Vagina (tissue), 2 donors: ENCODE results near the gene SLC13A1. TPM values are rescaled to one million over a fixed set of nuclear protein-coding genes. Genes with fewer than 3 reads are reported as not detected.

ENCODE experiments used
- DNase-seq, 2 donors: peaks; one replicate each; pipeline ENCODE4 v3.0.0-alpha.2; 2017; ENCODE audit errors: extremely low spot score in 2 of 2
- H3K27ac ChIP-seq: fragments of 200-600 bp; sonication (generic); one replicate; pipeline ENCODE4 v1.5.1; 2019
- H3K27me3 ChIP-seq: fragments of 200-600 bp; sonication (generic); one replicate; pipeline ENCODE4 v1.5.1; 2019
- H3K36me3 ChIP-seq, 2 donors: fragments of 200-600 bp; sonication (generic); one replicate each; pipeline ENCODE4 v1.5.1; 2017 to 2019
- H3K4me1 ChIP-seq: fragments of 200-600 bp; sonication (generic); one replicate; pipeline ENCODE4 v1.5.1; 2019
- H3K4me3 ChIP-seq, 2 donors: fragments of 200-600 bp; sonication (generic); 1 replicate in 1 of 2; 2 replicates in 1 of 2; pipeline ENCODE4 v1.5.1; 2016 to 2019
- H3K9me3 ChIP-seq: fragments of 200-600 bp; sonication (generic); one replicate; pipeline ENCODE4 v1.5.1; 2019
- CTCF ChIP-seq, 3 experiments: fragments of 450-650 bp in 2 of 3; fragments of 200-600 bp in 1 of 3; sonication (generic) in 1 of 3; IDR thresholded peaks; one replicate each; pipeline ENCODE4 v1.5.1; 2017 to 2019; ENCODE audit warnings: antibody characterized with exemption in 3 of 3, mild to moderate bottlenecking in 2 of 3, moderate library complexity in 2 of 3
- POLR2A ChIP-seq, 2 donors: fragments of 450-650 bp; IDR thresholded peaks; one replicate each; pipeline ENCODE4 v1.6.1; 2017; ENCODE audit warnings: antibody characterized with exemption in 2 of 2, mild to moderate bottlenecking in 2 of 2, moderate library complexity in 2 of 2
- POLR2AphosphoS5 ChIP-seq, 2 donors: sonication (generic); formaldehyde crosslinking; IDR thresholded peaks; one replicate each; pipeline ENCODE4 v1.9.0; 2017; ENCODE audit warnings: antibody characterized with exemption in 2 of 2, mild to moderate bottlenecking in 2 of 2, low read depth in 1 of 2; ENCODE audit not compliant: insufficient read depth in 1 of 2
- intact Hi-C: fragments of 100-400 bp; cut with DNase I; formaldehyde crosslinking; loops from one replicate; pipeline ENCODE4 v1.15.1; 2023
- total RNA-seq: library from RNA; depleted of rRNA; stranded (reverse); fragments of >200 nt; gene quantifications from one replicate; pipeline ENCODE4 v1.2.3, GENCODE V29; 2016

The SLC13A1 gene
- total RNA-seq, 1 donor from 2014 or later = not detected

GRCh38 chr7:123220396-123220795, 20.6 kb upstream of the SLC13A1 start:
- H3K27ac ChIP-seq = no peak overlapping the region
- intact Hi-C loops = no loop called here
- H3K4me1 ChIP-seq = no peaks in the 10 kb centered on the region
- no peak overlapping the region for H3K4me3 ChIP-seq
- H3K36me3 ChIP-seq = no peaks in the 10 kb centered on the region
- H3K9me3 ChIP-seq = no peaks in the 10 kb centered on the region
- H3K27me3 ChIP-seq = no peaks in the 10 kb centered on the region
- no peak for TF ChIP-seq CTCF (IDR thresholded peaks at IDR 0.05)
- TF ChIP-seq POLR2A (IDR thresholded peaks at IDR 0.05) = no peak
- no peak for TF ChIP-seq POLR2AphosphoS5 (IDR thresholded peaks at IDR 0.05; ENCODE audit: insufficient read depth in 1 of 2, low read depth in 1 of 2)
- DNase-seq = no peak

- no peaks in the 10 kb centered on the region for H3K9me3 ChIP-seq
- DNase-seq = no peak
- H3K36me3 ChIP-seq = no peaks in the 10 kb centered on the region
- H3K27ac ChIP-seq = no peak overlapping the region
- no peak overlapping the region for H3K4me3 ChIP-seq
- H3K4me1 ChIP-seq = no peaks in the 10 kb centered on the region
- intact Hi-C loops = no loop called here
- TF ChIP-seq POLR2A (IDR thresholded peaks at IDR 0.05) (no peak), POLR2AphosphoS5 (IDR thresholded peaks at IDR 0.05; ENCODE audit: insufficient read depth in 1 of 2, low read depth in 1 of 2) (no peak), CTCF (IDR thresholded peaks at IDR 0.05) (no peak)
- H3K27me3 ChIP-seq = no peaks in the 10 kb centered on the region
Observed at GRCh38 chr7:123218866-123219265, 19.1 kb upstream of the SLC13A1 start.

GRCh38 chr7:123216825-123217224, 17.1 kb upstream of the SLC13A1 start:
- Histone ChIP-seq H3K27me3 (no peaks in the 10 kb centered on the region), H3K9me3 (no peaks in the 10 kb centered on the region), H3K4me1 (no peaks in the 10 kb centered on the region), H3K27ac (no peak overlapping the region), H3K36me3 (no peaks in the 10 kb centered on the region), H3K4me3 (no peak overlapping the region)
- TF ChIP-seq POLR2AphosphoS5 (IDR thresholded peaks at IDR 0.05; ENCODE audit: insufficient read depth in 1 of 2, low read depth in 1 of 2) (no peak), CTCF (IDR thresholded peaks at IDR 0.05) (no peak)
- intact Hi-C loops = no loop called here
- no peak for DNase-seq

GRCh38 chr7:123215350-123215749, 15.6 kb upstream of the SLC13A1 start:
- intact Hi-C loops = no loop called here
- Histone ChIP-seq H3K9me3 (no peaks in the 10 kb centered on the region), H3K36me3 (no peaks in the 10 kb centered on the region), H3K27ac (no peak overlapping the region), H3K27me3 (no peaks in the 10 kb centered on the region), H3K4me3 (no peak overlapping the region), H3K4me1 (no peaks in the 10 kb centered on the region)
- TF ChIP-seq CTCF (IDR thresholded peaks at IDR 0.05) = no peak
- TF ChIP-seq POLR2A (IDR thresholded peaks at IDR 0.05) = no peak
- no peak for TF ChIP-seq POLR2AphosphoS5 (IDR thresholded peaks at IDR 0.05; ENCODE audit: insufficient read depth in 1 of 2, low read depth in 1 of 2)
- DNase-seq = no peak

GRCh38 chr7:123211545-123211944, 11.8 kb upstream of the SLC13A1 start:
- Histone ChIP-seq H3K27ac (no peak overlapping the region), H3K27me3 (no peaks in the 10 kb centered on the region), H3K36me3 (no peaks in the 10 kb centered on the region), H3K4me1 (no peaks in the 10 kb centered on the region), H3K9me3 (no peaks in the 10 kb centered on the region), H3K4me3 (no peak overlapping the region)
- intact Hi-C loops = no loop called here
- TF ChIP-seq POLR2AphosphoS5 (IDR thresholded peaks at IDR 0.05; ENCODE audit: insufficient read depth in 1 of 2, low read depth in 1 of 2) (no peak), CTCF (IDR thresholded peaks at IDR 0.05) (no peak), POLR2A (IDR thresholded peaks at IDR 0.05) (no peak)
- DNase-seq = no peak
